HCT116 (cell line): ENCODE results near the gene CCNJ. TPM values are rescaled to one million over a fixed set of nuclear protein-coding genes. Genes with fewer than 3 reads are reported as not detected.
"Not testable (repeated sequence)": the region's sequence is repeated elsewhere in the genome, so short reads cannot be mapped to it uniquely, and the experiment has no call there.

Experiments used
- ATAC-seq: fragments of 200-7000 bp; cut with Tn5 transposase; 2 replicates; pipeline ENCODE4 v1.9.1; 2020; ENCODE audit warnings: mild to moderate bottlenecking, moderate library complexity
- BruUV-seq: library from RNA; stranded (reverse); fragments of 400-500 nt; replicated peaks from 2 replicates; lab custom pipeline; 2021; lab: Mats Ljungman, UMichigan
- CTCF ChIA-PET: fragments of 300-600 bp; sonication (Branson Sonifier 250); formaldehyde crosslinking; loops from one replicate; lab custom pipeline; 2021; ENCODE audit warnings: antibody characterized with exemption; lab: Charles Lee
- POLR2A ChIA-PET: fragments of 300-600, 350-600 bp; sonication (Branson Sonifier 250); formaldehyde crosslinking; loops from one replicate; lab custom pipeline; 2021; ENCODE audit warnings: antibody characterized with exemption; lab: Charles Lee
- RAD21 ChIA-PET, 2 experiments: fragments of 300-600 bp; sonication (Branson Sonifier 250); formaldehyde crosslinking; loops; one replicate each; lab custom pipeline; 2023; ENCODE audit warnings: low total read pairs in 2 of 2; ENCODE audit not compliant: uncharacterized antibody in 2 of 2, unreplicated experiment in 2 of 2, low non-redundant PET in 1 of 2; lab: Charles Lee
- DNase-seq: peaks from one replicate; pipeline ENCODE4 v3.0.0-alpha.2; 2010; ENCODE audit warnings: low read depth, low spot score
- H2AFZ ChIP-seq: fragments of 200-600 bp; shearing (Covaris generic), sonication (generic); 2 replicates; pipeline ENCODE4 v1.6.1; 2017; ENCODE audit warnings: low read depth, mixed run types, mixed read lengths, antibody characterized with exemption, low read length; ENCODE audit not compliant: poor library complexity, severe bottlenecking
- H3K27ac ChIP-seq: 2 replicates; pipeline ENCODE4 v1.5.1; 2012; ENCODE audit warnings: low read depth, low read length
- H3K27me3 ChIP-seq: fragments of 200-600 bp; sonication (generic); 2 replicates; pipeline ENCODE4 v1.6.1; 2016; ENCODE audit warnings: mixed run types, low read length, mixed read lengths; ENCODE audit not compliant: insufficient read depth
- H3K36me3 ChIP-seq, 2 experiments: fragments of 200-500 bp in 1 of 2; fragments of 200-600 bp in 1 of 2; sonication (Bioruptor generic) in 1 of 2; sonication (generic) in 1 of 2; 2 replicates each; pipeline versions ENCODE4 v1.5.1 to v1.6.1; 2014 to 2016; ENCODE audit warnings: low read length in 2 of 2, inconsistent platforms in 1 of 2, mixed read lengths in 1 of 2, mixed run types in 1 of 2; ENCODE audit not compliant: insufficient read depth in 2 of 2, control insufficient read depth in 1 of 2
- H3K4me1 ChIP-seq, 2 experiments: fragments of 200-600 bp in 1 of 2; sonication (generic) in 1 of 2; 2 replicates each; pipeline versions ENCODE4 v1.5.1 to v1.6.1; 2012 to 2017; ENCODE audit warnings: low read length in 2 of 2, inconsistent platforms in 1 of 2, mild to moderate bottlenecking in 1 of 2, mixed read lengths in 1 of 2, mixed run types in 1 of 2, moderate library complexity in 1 of 2; ENCODE audit not compliant: insufficient read depth in 2 of 2, control insufficient read depth in 1 of 2
- H3K4me2 ChIP-seq: fragments of 200-600 bp; sonication (generic); 2 replicates; pipeline ENCODE4 v1.6.1; 2017; ENCODE audit warnings: mixed run types, low read length, mixed read lengths
- H3K4me3 ChIP-seq, 2 experiments: fragments of 200-600 bp in 1 of 2; sonication (generic) in 1 of 2; replicated peaks in 1 of 2; 2 replicates each; pipeline ENCODE4 v1.5.1; 2011 to 2016; ENCODE audit warnings: low read length in 2 of 2, control low read depth in 1 of 2, low read depth in 1 of 2, mild to moderate bottlenecking in 1 of 2, mixed read lengths in 1 of 2, mixed run types in 1 of 2
- H3K79me2 ChIP-seq: fragments of 200-600 bp; sonication (generic); 2 replicates; pipeline ENCODE4 v1.6.1; 2017; ENCODE audit warnings: mild to moderate bottlenecking, mixed run types, low read length, moderate library complexity, mixed read lengths; ENCODE audit not compliant: insufficient read depth
- H3K9ac ChIP-seq: fragments of 200-600 bp; sonication (generic); 2 replicates; pipeline ENCODE4 v1.6.1; 2016; ENCODE audit warnings: low read length, mixed read lengths
- H3K9me2 ChIP-seq: fragments of 200-600 bp; sonication (generic), shearing (Covaris generic); 2 replicates; pipeline ENCODE4 v1.6.1; 2017; ENCODE audit warnings: mixed run types, mild to moderate bottlenecking, moderate library complexity; ENCODE audit not compliant: insufficient read depth
- H3K9me3 ChIP-seq, 2 experiments: fragments of 200-500 bp in 1 of 2; fragments of 200-600 bp in 1 of 2; sonication (Bioruptor generic) in 1 of 2; sonication (generic) in 1 of 2; 2 replicates each; pipeline ENCODE4 v1.6.1; 2014 to 2017; ENCODE audit warnings: low read length in 2 of 2, mixed read lengths in 2 of 2, inconsistent platforms in 1 of 2, low read depth in 1 of 2, mild to moderate bottlenecking in 1 of 2, mixed run types in 1 of 2, moderate library complexity in 1 of 2; ENCODE audit not compliant: control insufficient read depth in 1 of 2, insufficient read depth in 1 of 2
- H4K20me1 ChIP-seq: fragments of 200-600 bp; sonication (generic), shearing (Covaris generic); 2 replicates; pipeline ENCODE4 v1.6.1; 2017; ENCODE audit warnings: mixed run types, mild to moderate bottlenecking, moderate library complexity; ENCODE audit not compliant: insufficient read depth
- EZH2 ChIP-seq: fragments of 200-600 bp; sonication (generic); IDR thresholded peaks from 2 replicates; pipeline ENCODE4 v1.6.1; 2017; ENCODE audit warnings: antibody characterized with exemption, mixed run types
- EZH2phosphoT487 ChIP-seq: fragments of 200-600 bp; IDR thresholded peaks from 2 replicates; pipeline ENCODE4 v1.6.1; 2018; ENCODE audit warnings: antibody characterized with exemption, borderline replicate concordance
- SIN3A ChIP-seq: IDR thresholded peaks from 2 replicates; pipeline ENCODE4 v1.6.1; 2012; ENCODE audit warnings: low read depth
- SRF ChIP-seq: IDR thresholded peaks from 2 replicates; pipeline ENCODE4 v1.6.1; 2012; ENCODE audit warnings: low read depth
- TCF7L2 ChIP-seq: IDR thresholded peaks from 2 replicates; pipeline ENCODE4 v1.7.0; 2011; ENCODE audit warnings: borderline replicate concordance, inconsistent platforms; ENCODE audit not compliant: insufficient read depth, insufficient read length; ENCODE audit errors: extremely low read depth
- intact Hi-C: fragments of 100-400 bp; cut with micrococcal nuclease; formaldehyde crosslinking; loops from 2 replicates; pipeline ENCODE4 v1.10.0; 2022
- total RNA-seq: library from RNA; stranded (reverse); gene quantifications from one replicate; pipeline ENCODE4 v1.2.1, GENCODE V29; 2021; ENCODE audit not compliant: unreplicated experiment
- TF ChIP-seq, protein P1 (sequence below): IDR thresholded peaks from 2 replicates; pipeline ENCODE4 v1.6.1; 2011; ENCODE audit warnings: mild to moderate bottlenecking, low read length, moderate library complexity; ENCODE audit not compliant: insufficient replicate concordance; ENCODE audit errors: extremely low read depth
- TF ChIP-seq, protein P2 (sequence below): IDR thresholded peaks from 2 replicates; pipeline ENCODE4 v1.6.1; 2012

The CCNJ gene
- total RNA-seq, 1 experiment from 2014 or later: 12.2 TPM

DNA sequence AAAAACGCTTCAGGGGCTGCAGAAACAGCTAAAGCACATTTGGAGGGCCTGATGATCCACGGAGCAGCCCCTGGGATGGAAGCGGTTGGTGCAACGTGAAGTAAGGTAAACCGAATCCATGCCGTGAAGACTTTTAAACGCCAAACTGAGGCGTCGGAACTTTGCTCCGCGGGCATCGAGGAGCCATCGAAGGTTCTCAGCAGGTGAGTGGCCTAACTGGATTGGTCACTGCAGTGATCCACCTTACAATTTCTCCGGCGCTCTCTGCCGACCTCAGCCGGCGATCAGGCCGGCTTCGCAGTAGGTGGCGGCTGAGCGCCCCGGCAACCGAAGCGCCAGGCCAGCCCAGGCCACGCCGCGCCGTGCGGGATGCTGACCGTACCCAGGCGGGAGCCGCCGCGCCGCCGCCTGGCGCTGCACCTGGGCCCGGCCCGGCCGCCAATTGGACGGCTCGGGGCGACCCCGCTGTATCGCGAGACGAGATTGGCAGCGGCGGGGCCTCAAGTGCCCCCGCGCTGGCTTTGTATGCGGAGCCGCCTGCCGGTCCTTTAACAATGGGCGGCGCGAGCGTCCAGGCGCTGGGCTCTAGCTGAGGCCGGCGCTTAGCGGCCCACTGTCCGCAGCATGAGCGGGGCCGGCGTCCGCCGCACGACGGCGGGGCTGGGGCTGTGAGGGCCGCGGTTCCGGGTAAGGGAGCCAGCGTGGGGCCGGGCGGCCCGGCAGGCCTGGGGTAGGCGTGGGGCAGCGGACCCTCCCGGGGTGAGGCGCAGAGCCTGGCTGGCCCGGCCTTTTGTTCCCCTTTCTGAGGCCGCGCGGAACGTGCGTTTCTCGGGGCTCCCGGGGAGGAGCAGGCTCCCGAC, at the start of gene CCNJ (continued):
- TF ChIP-seq, protein P1, sequence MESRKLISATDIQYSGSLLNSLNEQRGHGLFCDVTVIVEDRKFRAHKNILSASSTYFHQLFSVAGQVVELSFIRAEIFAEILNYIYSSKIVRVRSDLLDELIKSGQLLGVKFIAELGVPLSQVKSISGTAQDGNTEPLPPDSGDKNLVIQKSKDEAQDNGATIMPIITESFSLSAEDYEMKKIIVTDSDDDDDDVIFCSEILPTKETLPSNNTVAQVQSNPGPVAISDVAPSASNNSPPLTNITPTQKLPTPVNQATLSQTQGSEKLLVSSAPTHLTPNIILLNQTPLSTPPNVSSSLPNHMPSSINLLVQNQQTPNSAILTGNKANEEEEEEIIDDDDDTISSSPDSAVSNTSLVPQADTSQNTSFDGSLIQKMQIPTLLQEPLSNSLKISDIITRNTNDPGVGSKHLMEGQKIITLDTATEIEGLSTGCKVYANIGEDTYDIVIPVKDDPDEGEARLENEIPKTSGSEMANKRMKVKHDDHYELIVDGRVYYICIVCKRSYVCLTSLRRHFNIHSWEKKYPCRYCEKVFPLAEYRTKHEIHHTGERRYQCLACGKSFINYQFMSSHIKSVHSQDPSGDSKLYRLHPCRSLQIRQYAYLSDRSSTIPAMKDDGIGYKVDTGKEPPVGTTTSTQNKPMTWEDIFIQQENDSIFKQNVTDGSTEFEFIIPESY: peak; percentile 92
- no peak for TF ChIP-seq EZH2
- TF ChIP-seq SIN3A: no peak; the same call in 1 of the 2 replicates
- no peak for TF ChIP-seq EZH2phosphoT487
- no peak for TF ChIP-seq SRF
- peak; percentile 96 for TF ChIP-seq TCF7L2
- TF ChIP-seq, protein P2, sequence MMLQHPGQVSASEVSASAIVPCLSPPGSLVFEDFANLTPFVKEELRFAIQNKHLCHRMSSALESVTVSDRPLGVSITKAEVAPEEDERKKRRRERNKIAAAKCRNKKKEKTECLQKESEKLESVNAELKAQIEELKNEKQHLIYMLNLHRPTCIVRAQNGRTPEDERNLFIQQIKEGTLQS: no peak

DNA sequence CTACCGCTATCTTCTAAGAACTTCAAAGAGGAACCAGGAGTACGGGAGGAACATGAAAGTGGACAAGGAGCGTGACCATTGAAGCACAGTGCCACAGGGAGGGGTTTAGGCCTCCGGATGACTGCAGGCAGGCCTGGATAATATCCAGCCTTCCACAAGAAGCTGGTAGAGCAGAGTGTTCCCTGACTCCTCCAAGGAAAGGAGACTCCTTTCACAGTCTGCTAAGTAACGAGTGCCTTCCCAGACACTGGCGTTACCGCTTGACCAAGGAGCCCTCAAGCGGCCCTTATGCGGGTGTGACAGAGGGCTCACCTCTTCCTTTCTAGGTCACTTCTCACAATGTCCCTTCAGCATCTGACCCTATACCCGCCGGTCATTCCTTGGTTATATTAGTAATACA, 49.0 kb upstream of the CCNJ start:
- BruUV-seq, H3K27me3 ChIP-seq, H3K9me3 ChIP-seq, H3K9me2 ChIP-seq, RAD21 ChIA-PET, H4K20me1 ChIP-seq, H2AFZ ChIP-seq, H3K9ac ChIP-seq, H3K4me1 ChIP-seq, POLR2A ChIA-PET, ATAC-seq, intact Hi-C loops, H3K4me3 ChIP-seq, H3K36me3 ChIP-seq, H3K79me2 ChIP-seq, CTCF ChIA-PET, H3K4me2 ChIP-seq, H3K27ac ChIP-seq, DNase-seq: not testable (repeated sequence)
